Measurements from ENCODE around the gene RBM10. TPM values are rescaled to one million over a fixed set of nuclear protein-coding genes. Genes with fewer than 3 reads are reported as not detected.

RBM10 gene
- total RNA-seq, 1 donor from 2014 or later: 27.8 TPM

- no peak for TF ChIP-seq CTCF (IDR thresholded peaks at IDR 0.05; ENCODE audit: borderline replicate concordance)
- Histone ChIP-seq H3K4me1 (peaks cover 24% of the 10 kb centered on the region), H3K27ac (replicated peaks) (no peak overlapping the region), H3K27me3 (ENCODE audit: low read depth) (no peaks in the 10 kb centered on the region), H3K9me3 (replicated peaks) (no peaks in the 10 kb centered on the region), H3K4me3 (no peak overlapping the region), H3K36me3 (peaks cover 50% of the 10 kb centered on the region)
- intact Hi-C loops (cut with micrococcal nuclease): no loop called here
- no peak for DNase-seq
These were observed 70.4 kb downstream of the RBM10 start for GRCh38 chrX:47215291-47215900.

- no peaks in the 10 kb centered on the region for H3K9me3 ChIP-seq (replicated peaks)
- H3K27me3 ChIP-seq (ENCODE audit: low read depth): no peaks in the 10 kb centered on the region
- peak overlapping the region; percentile 98 for H3K27ac ChIP-seq (replicated peaks)
- peaks cover 34% of the 10 kb centered on the region for H3K4me1 ChIP-seq
- no peak for TF ChIP-seq CTCF (IDR thresholded peaks at IDR 0.05; ENCODE audit: borderline replicate concordance)
- peaks cover 40% of the 10 kb centered on the region for H3K36me3 ChIP-seq
- H3K4me3 ChIP-seq: no peak overlapping the region
- no peak for DNase-seq
- intact Hi-C loops (cut with micrococcal nuclease): no loop called here
These were observed 71.4 kb downstream of the RBM10 start for GRCh38 chrX:47216393-47216925.

- Histone ChIP-seq H3K4me1 (peaks cover 37% of the 10 kb centered on the region), H3K4me3 (peak overlapping the region; percentile 83), H3K27ac (replicated peaks) (peak overlapping the region; percentile 98), H3K36me3 (peaks cover 32% of the 10 kb centered on the region), H3K27me3 (ENCODE audit: low read depth) (no peaks in the 10 kb centered on the region), H3K9me3 (replicated peaks) (no peaks in the 10 kb centered on the region)
- no peak for TF ChIP-seq CTCF (IDR thresholded peaks at IDR 0.05; ENCODE audit: borderline replicate concordance)
- DNase-seq: peak; percentile 21
- intact Hi-C loops (cut with micrococcal nuclease): no loop called here
These were observed 72.3 kb downstream of the RBM10 start for GRCh38 chrX:47217121-47217851.

- TF ChIP-seq CTCF (IDR thresholded peaks at IDR 0.05; ENCODE audit: borderline replicate concordance): no peak
- intact Hi-C loops (cut with micrococcal nuclease): no loop called here
These were observed 72.8 kb downstream of the RBM10 start for GRCh38 chrX:47217852-47218279.

GRCh38 chrX:47218280-47218919 is 73.4 kb downstream of the RBM10 start, which contains the start of gene CDK16:
CDK16 (plus strand) TSS chrX:47218681; CDS start chrX:47223558, 4,877 bp downstream.
- Histone ChIP-seq H3K27me3 (ENCODE audit: low read depth) (no peaks in the 10 kb centered on the region), H3K4me3 (peak within 1 kb of the TSS; percentile 83), H3K4me1 (peaks cover 37% of the 10 kb centered on the region), H3K36me3 (peaks cover 21% of the 10 kb centered on the region), H3K9me3 (replicated peaks) (no peaks in the 10 kb centered on the region), H3K27ac (replicated peaks) (peak within 1 kb of the TSS; percentile 98)
- TF ChIP-seq CTCF (IDR thresholded peaks at IDR 0.05; ENCODE audit: borderline replicate concordance): no peak
- intact Hi-C loops (cut with micrococcal nuclease): no loop called here
- peak; percentile 70 for DNase-seq

More at GRCh38 chrX:47217852-47218279, 72.8 kb downstream of the RBM10 start:
- DNase-seq: peak; percentile 96
- no peaks in the 10 kb centered on the region for H3K9me3 ChIP-seq (replicated peaks)
- no peaks in the 10 kb centered on the region for H3K27me3 ChIP-seq (ENCODE audit: low read depth)
- peaks cover 26% of the 10 kb centered on the region for H3K36me3 ChIP-seq
- H3K4me3 ChIP-seq: peak overlapping the region; percentile 83
- H3K27ac ChIP-seq (replicated peaks): peak overlapping the region; percentile 98
- peaks cover 37% of the 10 kb centered on the region for H3K4me1 ChIP-seq
